Measurements from ENCODE around the gene INHBC. TPM values are rescaled to one million over a fixed set of nuclear protein-coding genes. Genes with fewer than 3 reads are reported as not detected.
"Not testable (repeated sequence)": the region's sequence is repeated elsewhere in the genome, so short reads cannot be mapped to it uniquely, and the experiment has no call there.

INHBC gene
- total RNA-seq, 1 donor from 2014 or later = not detected

DNA sequence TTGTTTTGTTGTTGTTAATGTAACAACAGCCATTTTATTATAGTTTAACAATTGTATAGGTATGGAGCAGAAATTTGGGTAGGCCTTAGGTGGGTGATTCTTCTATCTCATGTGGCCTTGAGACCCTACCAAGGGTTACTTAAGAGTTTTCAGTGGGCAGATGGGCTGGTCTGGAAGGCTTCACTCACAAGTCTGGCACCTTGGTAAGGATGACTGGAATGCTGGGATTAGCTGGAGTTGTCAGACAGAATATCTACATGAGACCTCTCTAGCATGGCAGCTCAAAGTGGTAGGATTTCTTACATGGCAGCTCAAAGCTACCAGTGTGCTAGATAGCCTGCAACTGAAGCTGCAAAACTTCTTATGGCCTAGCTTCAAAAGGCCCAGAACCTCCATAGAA lies 51.1 kb downstream of the INHBC start:
- no peak for DNase-seq (ENCODE audit: low read depth in 2 of 2)

GRCh38 chr12:57487055-57487596 lies 52.5 kb downstream of the INHBC start:
- DNase-seq (ENCODE audit: low read depth in 2 of 2) = no peak

DNA sequence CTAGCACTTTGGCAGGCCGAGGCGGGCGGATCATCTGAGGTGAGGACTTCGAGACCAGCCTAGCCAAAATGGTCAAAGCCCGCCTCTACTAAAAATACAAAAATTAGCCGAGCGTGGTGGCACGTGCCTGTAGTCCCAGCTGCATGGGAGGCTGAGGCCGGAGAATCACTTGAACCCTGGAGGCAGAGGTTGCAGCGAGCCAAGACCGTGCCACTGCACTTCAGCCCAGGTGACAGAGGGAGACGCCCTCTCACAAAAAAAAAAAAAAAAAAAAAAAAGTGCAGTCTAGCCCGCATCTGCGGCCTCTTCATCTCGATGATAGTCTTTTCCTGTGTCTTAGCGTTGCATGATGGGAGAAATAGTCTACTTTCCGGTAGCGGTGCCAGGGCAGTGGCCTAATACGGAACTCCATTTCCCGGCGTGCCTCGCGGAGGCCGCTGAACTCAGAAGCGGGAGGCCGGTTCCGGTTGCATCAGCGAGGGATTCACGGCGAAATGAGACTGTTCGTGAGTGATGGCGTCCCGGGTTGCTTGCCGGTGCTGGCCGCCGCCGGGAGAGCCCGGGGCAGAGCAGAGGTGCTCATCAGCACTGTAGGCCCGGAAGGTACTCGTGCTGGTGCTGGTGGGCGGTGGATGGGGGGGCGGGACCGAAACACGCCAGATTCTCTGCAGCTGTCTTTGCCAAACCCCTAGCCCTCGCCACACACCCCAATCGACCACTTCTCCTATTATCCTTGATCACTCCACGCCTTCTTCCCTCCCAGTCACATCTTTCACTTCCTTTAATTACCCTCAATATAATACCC lies 53.2 kb downstream of the INHBC start, which contains the start of gene MARS1:
Gene MARS1 (plus strand): TSS at position 472 of the 805 bp plus-strand sequence. CDS start 23 bp downstream, at position 495.
- DNase-seq (ENCODE audit: low read depth in 2 of 2) = peak; percentile 88 to 94

DNA sequence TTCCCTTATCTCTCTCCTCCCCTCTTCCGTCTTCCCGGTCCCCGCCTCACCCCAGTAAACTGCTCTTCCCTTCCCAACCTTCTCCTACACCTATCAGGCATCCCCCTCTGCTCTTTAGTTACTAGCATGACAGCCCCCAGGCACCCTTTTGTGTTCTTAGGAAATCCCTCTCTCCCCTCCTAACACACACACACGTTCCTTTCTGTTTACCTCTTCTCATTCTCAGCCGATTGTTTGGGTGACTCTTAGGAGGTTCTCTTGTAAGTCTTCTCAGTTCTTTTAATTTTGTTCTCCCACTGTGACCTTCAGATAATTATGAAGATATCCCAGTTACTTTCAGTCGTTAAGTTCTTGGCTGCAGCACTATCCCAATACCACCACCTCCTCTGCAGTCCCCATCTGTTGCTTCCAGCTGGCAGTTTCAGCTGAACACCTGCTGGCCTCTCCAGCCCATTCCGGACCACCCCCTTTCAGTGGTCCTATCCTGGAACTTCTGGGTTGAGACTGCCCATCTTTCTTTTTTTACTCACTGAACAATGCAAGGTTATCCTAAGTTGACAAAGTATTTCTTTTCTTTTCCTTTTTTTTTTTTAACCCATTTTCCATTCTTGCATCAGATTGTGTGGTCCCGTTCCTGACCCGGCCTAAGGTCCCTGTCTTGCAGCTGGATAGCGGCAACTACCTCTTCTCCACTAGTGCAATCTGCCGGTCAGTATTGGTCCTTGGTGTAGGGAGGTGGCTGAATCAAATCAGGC lies 54.0 kb downstream of the INHBC start:
- peak in 1 of 2 donors; percentile 29 for DNase-seq (ENCODE audit: low read depth in 2 of 2)

- DNase-seq (ENCODE audit: low read depth in 2 of 2) = no peak
Observed at GRCh38 chr12:57489157-57489641, 54.6 kb downstream of the INHBC start.

DNA sequence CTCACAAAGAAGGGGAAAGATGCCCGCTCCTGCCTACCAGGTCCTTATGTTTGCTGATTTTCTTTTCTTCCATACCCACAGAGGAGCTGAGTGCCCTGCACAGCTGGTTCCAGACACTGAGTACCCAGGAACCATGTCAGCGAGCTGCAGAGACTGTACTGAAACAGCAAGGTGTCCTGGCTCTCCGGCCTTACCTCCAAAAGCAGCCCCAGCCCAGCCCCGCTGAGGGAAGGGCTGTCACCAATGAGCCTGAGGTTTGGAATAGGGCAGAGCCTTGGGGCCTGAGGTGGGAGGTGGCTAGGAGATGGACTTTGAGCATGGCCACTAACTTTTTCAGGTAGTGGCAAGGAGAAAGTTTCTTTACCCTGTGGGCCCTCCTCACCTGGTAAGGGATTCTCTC lies 55.5 kb downstream of the INHBC start:
- no peak for DNase-seq (ENCODE audit: low read depth in 2 of 2)

GRCh38 chr12:57491393-57492280 lies 57.1 kb downstream of the INHBC start:
- no peak for DNase-seq (ENCODE audit: low read depth in 2 of 2)

GRCh38 chr12:57495051-57495701 lies 60.6 kb downstream of the INHBC start:
- not testable (repeated sequence) for DNase-seq (ENCODE audit: low read depth in 2 of 2)

DNA sequence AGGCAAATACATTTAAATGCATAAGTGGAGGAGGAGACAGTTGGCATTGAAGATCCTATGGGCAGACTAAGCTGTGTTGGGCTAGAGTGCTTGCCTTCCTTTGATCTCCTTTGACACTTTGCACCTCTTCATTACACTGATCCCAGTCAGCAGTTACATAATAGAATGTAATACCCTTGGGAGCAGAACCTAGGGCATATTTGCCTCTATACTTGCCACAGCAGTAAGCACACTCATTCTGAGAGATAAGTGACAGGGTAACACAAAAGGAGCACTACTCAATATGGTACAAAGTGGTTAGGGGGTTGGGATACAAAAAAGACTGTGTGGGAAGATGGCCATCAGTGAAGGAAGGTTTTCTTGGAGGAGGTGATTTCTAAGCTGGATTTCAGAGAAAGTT lies 62.2 kb downstream of the INHBC start:
- DNase-seq (ENCODE audit: low read depth in 2 of 2) = no peak

DNA sequence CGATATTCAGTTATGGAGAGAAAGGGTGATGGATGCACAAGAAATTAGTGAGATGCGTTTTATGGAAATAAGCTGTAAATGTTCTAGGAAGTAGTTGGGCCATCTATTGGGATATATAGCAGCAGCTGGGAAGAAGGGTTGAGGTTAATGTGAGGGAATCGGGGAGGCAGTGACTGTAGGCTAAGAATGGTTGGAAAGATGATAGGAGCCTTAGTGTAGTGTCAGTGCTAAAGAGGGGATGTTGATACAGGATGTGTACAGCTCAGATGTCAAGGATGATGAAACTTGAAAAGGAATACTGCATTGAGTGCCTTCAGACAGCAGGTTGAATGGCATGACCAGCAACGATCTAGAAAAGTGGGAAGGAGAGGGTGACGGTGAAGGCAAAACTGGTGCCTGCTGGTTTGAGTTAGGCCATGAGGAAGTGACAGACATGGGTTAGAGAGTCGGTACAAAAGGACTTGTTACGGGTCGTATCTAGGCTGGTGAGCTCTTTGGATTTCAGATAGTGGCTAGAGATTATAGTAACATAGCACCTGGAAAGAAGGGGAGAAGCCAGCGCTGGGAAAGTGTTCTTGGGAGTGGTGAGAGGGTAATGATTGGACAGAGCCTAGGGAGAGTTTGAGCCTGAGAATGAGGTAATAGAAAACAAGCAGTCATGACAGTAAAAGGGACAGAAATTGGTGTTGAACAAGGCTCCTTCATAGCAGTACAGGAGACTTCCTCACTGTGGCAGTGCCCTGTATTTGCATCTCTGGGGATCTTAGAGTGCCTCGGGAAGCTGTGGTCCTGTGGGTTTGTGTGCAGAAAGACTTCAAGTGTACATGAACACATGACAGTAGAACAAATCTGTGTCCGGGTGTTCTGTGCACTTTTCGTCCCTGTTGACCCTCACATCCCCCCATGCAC lies 62.9 kb downstream of the INHBC start:
- DNase-seq (ENCODE audit: low read depth in 2 of 2) = no peak

DNA sequence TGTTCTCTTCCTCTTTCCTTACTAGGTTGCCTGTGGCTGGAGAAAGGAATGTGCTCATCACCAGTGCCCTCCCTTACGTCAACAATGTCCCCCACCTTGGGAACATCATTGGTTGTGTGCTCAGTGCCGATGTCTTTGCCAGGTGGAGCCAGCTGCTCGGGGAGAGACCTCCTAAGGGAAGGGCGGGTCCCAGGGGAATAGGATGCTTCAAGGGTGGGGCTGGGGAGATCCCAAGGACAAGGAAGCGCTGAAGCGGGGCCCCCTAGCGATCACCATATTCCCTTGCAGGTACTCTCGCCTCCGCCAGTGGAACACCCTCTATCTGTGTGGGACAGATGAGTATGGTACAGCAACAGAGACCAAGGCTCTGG lies 63.5 kb downstream of the INHBC start:
- no peak for DNase-seq (ENCODE audit: low read depth in 2 of 2)

DNA sequence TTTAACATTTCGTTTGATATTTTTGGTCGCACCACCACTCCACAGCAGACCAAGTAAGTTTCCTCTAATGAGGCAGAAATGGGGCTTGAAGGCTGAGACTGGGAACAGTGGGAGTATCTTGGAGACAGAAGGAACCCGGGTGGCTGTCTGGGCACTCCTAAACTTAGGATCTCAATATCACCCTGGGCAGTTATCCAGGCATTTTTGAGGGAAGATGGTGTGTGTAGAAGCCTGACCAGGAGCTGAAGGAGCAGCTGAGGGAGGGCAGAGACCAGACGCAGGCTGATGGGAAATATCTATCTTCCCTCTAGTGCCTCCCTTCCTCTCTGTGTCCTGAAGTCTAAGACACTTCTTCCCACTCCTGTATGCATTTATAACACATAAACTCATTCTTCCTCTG lies 64.0 kb downstream of the INHBC start:
- no peak for DNase-seq (ENCODE audit: low read depth in 2 of 2)

DNA sequence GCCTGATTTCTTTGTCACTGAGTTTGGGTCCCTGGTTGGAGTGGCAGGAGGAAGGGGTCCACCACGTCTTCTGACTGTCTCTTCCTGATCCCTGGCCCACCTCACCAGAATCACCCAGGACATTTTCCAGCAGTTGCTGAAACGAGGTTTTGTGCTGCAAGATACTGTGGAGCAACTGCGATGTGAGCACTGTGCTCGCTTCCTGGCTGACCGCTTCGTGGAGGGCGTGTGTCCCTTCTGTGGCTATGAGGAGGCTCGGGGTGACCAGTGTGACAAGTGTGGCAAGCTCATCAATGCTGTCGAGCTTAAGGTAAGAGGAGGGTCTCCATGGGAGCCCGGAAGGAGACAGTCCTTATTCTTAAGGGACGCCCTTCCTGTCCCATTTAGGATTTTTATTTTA lies 65.6 kb downstream of the INHBC start:
- no peak for DNase-seq (ENCODE audit: low read depth in 2 of 2)

Other genes with a start within 250 kb of the INHBC start
- under 0.01 TPM in 1 of 2 replicates, not detected in the other for gene NXPH4, start 218.0 kb upstream of the INHBC start, total RNA-seq
- gene SHMT2, start 205.1 kb upstream of the INHBC start, total RNA-seq = 153 and 155 TPM in 2 replicates
- gene STAC3, start 183.6 kb upstream of the INHBC start, total RNA-seq = 0.13 TPM in 2 replicates
- 3.1 and 9.1 TPM in 2 replicates for gene R3HDM2, start 3.7 kb upstream of the INHBC start, total RNA-seq
- gene INHBE, start 20.5 kb downstream of the INHBC start, total RNA-seq = not detected in 2 replicates
- under 0.01 TPM in 1 of 2 replicates, not detected in the other for gene GLI1, start 25.0 kb downstream of the INHBC start, total RNA-seq
- 0.13 TPM in 1 of 2 replicates, not detected in the other for gene ARHGAP9, start 45.1 kb downstream of the INHBC start, total RNA-seq
- 72.9 and 77.4 TPM in 2 replicates for gene MARS1, start 53.3 kb downstream of the INHBC start, total RNA-seq
- 6.2 and 10.1 TPM in 2 replicates for gene DDIT3, start 85.7 kb downstream of the INHBC start, total RNA-seq
- gene MBD6, start 88.0 kb downstream of the INHBC start, total RNA-seq = 5.9 and 8.6 TPM in 2 replicates
- gene DCTN2, start 112.4 kb downstream of the INHBC start, total RNA-seq = 75.1 and 102 TPM in 2 replicates
- gene KIF5A, start 115.3 kb downstream of the INHBC start, total RNA-seq = under 0.01 TPM in 2 replicates
- gene PIP4K2C, start 156.4 kb downstream of the INHBC start, total RNA-seq = 10.9 and 15.2 TPM in 2 replicates
- 1.0 and 4.4 TPM in 2 replicates for gene DTX3, start 170.0 kb downstream of the INHBC start, total RNA-seq
- 0.77 and 1.6 TPM in 2 replicates for gene ARHGEF25, start 176.7 kb downstream of the INHBC start, total RNA-seq
- 0.13 TPM in 2 replicates for gene B4GALNT1, start 198.4 kb downstream of the INHBC start, total RNA-seq

Data from dermis microvascular lymphatic vessel endothelial cell (primary cell).